ENCODE measurements around the gene TERC.

Gene TERC

DNA sequence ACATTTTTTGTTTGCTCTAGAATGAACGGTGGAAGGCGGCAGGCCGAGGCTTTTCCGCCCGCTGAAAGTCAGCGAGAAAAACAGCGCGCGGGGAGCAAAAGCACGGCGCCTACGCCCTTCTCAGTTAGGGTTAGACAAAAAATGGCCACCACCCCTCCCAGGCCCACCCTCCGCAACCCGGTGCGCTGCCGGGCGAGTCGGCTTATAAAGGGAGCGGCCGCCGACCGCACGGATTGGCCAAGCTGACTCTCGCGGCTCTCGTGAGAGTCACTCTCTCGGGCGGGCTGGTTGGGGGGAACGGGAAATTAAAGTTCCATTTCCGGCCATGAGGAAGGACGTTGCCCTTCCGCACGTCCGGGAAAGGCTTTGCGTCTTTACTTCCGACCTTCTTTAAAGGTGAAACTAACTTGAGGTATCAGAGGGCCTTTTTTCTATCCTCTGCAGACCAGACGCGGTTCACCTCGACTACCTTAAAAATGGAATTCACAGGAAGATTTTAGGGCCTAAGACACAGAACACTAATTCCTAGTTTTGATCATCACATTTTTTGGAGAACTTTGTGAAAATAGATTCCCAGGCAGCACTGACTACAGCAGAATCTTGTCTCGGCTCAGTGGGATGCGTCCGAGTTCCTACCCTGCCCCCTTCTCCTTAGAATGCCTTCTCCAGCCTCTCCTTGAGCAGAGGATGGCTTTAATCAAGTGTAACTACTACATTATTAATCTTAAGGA lies at the start of gene TERC:
Gene TERC (minus strand): TSS at position 179 of the 731 bp plus-strand sequence.
- H3K27me3 ChIP-seq (ENCODE audit: control insufficient read depth, low read length): no peaks in the 10 kb centered on the region
- peak within 1 kb of the TSS; percentile 98 for H3K4me3 ChIP-seq (ENCODE audit: low read length)
- peaks cover 5% of the 10 kb centered on the region for H3K36me3 ChIP-seq (ENCODE audit: control insufficient read depth, low read length)
- no peaks in the 10 kb centered on the region for H3K9me2 ChIP-seq (replicated peaks; ENCODE audit: control insufficient read depth, low read length)
- peak within 1 kb of the TSS; percentile 91 for H3K27ac ChIP-seq (ENCODE audit: low read depth, low read length)
- no peaks in the 10 kb centered on the region; the same call in none of the 2 replicates for H3K79me2 ChIP-seq (ENCODE audit: control insufficient read depth, low read length)
- no peaks in the 10 kb centered on the region for H4K20me1 ChIP-seq (ENCODE audit: control insufficient read depth, insufficient read depth, low read depth, low read length)
- H3K9me3 ChIP-seq (ENCODE audit: control insufficient read depth, insufficient read depth, low read length): peaks cover 4% of the 10 kb centered on the region; the same call in 1 of the 2 replicates
- peaks cover 49% of the 10 kb centered on the region for H3F3A ChIP-seq (ENCODE audit: control insufficient read depth, insufficient read depth)
- TF ChIP-seq, protein P1, sequence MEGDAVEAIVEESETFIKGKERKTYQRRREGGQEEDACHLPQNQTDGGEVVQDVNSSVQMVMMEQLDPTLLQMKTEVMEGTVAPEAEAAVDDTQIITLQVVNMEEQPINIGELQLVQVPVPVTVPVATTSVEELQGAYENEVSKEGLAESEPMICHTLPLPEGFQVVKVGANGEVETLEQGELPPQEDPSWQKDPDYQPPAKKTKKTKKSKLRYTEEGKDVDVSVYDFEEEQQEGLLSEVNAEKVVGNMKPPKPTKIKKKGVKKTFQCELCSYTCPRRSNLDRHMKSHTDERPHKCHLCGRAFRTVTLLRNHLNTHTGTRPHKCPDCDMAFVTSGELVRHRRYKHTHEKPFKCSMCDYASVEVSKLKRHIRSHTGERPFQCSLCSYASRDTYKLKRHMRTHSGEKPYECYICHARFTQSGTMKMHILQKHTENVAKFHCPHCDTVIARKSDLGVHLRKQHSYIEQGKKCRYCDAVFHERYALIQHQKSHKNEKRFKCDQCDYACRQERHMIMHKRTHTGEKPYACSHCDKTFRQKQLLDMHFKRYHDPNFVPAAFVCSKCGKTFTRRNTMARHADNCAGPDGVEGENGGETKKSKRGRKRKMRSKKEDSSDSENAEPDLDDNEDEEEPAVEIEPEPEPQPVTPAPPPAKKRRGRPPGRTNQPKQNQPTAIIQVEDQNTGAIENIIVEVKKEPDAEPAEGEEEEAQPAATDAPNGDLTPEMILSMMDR (IDR thresholded peaks at IDR 0.05; ENCODE audit: low read depth, low read length, poor library complexity, severe bottlenecking): no peak
- no peak for TF ChIP-seq EZH2phosphoT487 (IDR thresholded peaks at IDR 0.05; ENCODE audit: borderline replicate concordance, low read length)
- peaks cover 33% of the 10 kb centered on the region for H3K4me1 ChIP-seq (ENCODE audit: control insufficient read depth, low read length)
- peak within 1 kb of the TSS; percentile 90 for H3K4me2 ChIP-seq (ENCODE audit: low read length)

GRCh38 chr3:169813757-169814517 lies 49.1 kb upstream of the TERC start:
- Histone ChIP-seq H3F3A (ENCODE audit: control insufficient read depth, insufficient read depth) (peaks cover 14% of the 10 kb centered on the region), H3K4me2 (ENCODE audit: low read length) (peak overlapping the region; percentile 98), H3K9me2 (replicated peaks; ENCODE audit: control insufficient read depth, low read length) (no peaks in the 10 kb centered on the region), H4K20me1 (ENCODE audit: control insufficient read depth, insufficient read depth, low read depth, low read length) (no peaks in the 10 kb centered on the region), H3K9me3 (ENCODE audit: control insufficient read depth, insufficient read depth, low read length) (peaks cover 10% of the 10 kb centered on the region; the same call in 1 of the 2 replicates), H3K27ac (ENCODE audit: low read depth, low read length) (peak overlapping the region; percentile 53), H3K4me3 (ENCODE audit: low read length) (peak overlapping the region; percentile 73), H3K27me3 (ENCODE audit: control insufficient read depth, low read length) (no peaks in the 10 kb centered on the region), H3K4me1 (ENCODE audit: control insufficient read depth, low read length) (peaks cover 52% of the 10 kb centered on the region), H3K79me2 (ENCODE audit: control insufficient read depth, low read length) (peaks cover 22% of the 10 kb centered on the region), H3K36me3 (ENCODE audit: control insufficient read depth, low read length) (no peaks in the 10 kb centered on the region; the same call in 1 of the 2 replicates)
- no peak for TF ChIP-seq EZH2phosphoT487 (IDR thresholded peaks at IDR 0.05; ENCODE audit: borderline replicate concordance, low read length)
- TF ChIP-seq, protein P1 (IDR thresholded peaks at IDR 0.05; ENCODE audit: low read depth, low read length, poor library complexity, severe bottlenecking): peak; percentile 84

GRCh38 chr3:169813278-169813677 lies 48.4 kb upstream of the TERC start:
- Histone ChIP-seq H3K27ac (ENCODE audit: low read depth, low read length) (peak overlapping the region; percentile 53), H4K20me1 (ENCODE audit: control insufficient read depth, insufficient read depth, low read depth, low read length) (no peaks in the 10 kb centered on the region), H3F3A (ENCODE audit: control insufficient read depth, insufficient read depth) (peaks cover 16% of the 10 kb centered on the region), H3K36me3 (ENCODE audit: control insufficient read depth, low read length) (no peaks in the 10 kb centered on the region; the same call in 1 of the 2 replicates), H3K4me2 (ENCODE audit: low read length) (peak overlapping the region; percentile 98), H3K27me3 (ENCODE audit: control insufficient read depth, low read length) (no peaks in the 10 kb centered on the region), H3K9me3 (ENCODE audit: control insufficient read depth, insufficient read depth, low read length) (peaks cover 10% of the 10 kb centered on the region; the same call in 1 of the 2 replicates), H3K9me2 (replicated peaks; ENCODE audit: control insufficient read depth, low read length) (no peaks in the 10 kb centered on the region), H3K79me2 (ENCODE audit: control insufficient read depth, low read length) (peaks cover 22% of the 10 kb centered on the region), H3K4me3 (ENCODE audit: low read length) (peak overlapping the region; percentile 73), H3K4me1 (ENCODE audit: control insufficient read depth, low read length) (peaks cover 49% of the 10 kb centered on the region)
- TF ChIP-seq EZH2phosphoT487 (IDR thresholded peaks at IDR 0.05; ENCODE audit: borderline replicate concordance, low read length): no peak
- TF ChIP-seq, protein P1 (IDR thresholded peaks at IDR 0.05; ENCODE audit: low read depth, low read length, poor library complexity, severe bottlenecking): no peak
